ENCODE results near the gene FBLN1.

DNA sequence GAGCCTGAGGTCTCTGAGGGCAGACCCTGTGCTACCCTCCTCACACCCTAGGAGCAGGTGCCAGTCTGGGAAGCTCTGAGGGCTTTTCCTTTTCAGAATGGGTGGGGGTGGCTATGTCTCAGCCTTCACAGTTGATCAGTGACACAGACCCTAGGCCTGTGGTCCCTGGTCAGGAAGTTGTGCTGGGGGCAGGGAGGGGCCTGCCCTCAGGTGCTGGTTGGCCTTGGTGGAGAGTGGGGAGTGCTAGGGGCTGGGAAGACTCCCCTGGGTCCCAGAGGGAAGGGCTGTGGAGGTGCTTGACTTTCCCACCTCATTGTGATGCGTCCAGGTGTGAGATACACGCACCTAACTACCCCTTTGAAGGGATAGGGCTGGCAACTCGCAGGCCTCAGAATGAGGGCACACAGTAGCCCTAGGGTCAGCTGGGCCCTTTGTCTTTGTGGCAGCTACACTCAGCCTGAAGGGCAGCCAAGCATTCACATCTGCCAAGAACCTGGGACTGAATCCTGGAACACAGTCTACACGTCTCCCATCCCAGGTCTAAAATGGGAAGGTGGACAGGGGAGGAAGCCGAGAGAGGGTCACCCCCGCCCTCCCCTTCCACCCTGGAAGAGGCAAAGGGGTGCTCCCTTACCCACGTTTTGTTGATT lies 137.7 kb downstream of the FBLN1 start:
- TF ChIP-seq, protein P1, sequence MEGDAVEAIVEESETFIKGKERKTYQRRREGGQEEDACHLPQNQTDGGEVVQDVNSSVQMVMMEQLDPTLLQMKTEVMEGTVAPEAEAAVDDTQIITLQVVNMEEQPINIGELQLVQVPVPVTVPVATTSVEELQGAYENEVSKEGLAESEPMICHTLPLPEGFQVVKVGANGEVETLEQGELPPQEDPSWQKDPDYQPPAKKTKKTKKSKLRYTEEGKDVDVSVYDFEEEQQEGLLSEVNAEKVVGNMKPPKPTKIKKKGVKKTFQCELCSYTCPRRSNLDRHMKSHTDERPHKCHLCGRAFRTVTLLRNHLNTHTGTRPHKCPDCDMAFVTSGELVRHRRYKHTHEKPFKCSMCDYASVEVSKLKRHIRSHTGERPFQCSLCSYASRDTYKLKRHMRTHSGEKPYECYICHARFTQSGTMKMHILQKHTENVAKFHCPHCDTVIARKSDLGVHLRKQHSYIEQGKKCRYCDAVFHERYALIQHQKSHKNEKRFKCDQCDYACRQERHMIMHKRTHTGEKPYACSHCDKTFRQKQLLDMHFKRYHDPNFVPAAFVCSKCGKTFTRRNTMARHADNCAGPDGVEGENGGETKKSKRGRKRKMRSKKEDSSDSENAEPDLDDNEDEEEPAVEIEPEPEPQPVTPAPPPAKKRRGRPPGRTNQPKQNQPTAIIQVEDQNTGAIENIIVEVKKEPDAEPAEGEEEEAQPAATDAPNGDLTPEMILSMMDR (CRISPR knock-in tag; IDR thresholded peaks at IDR 0.05) = no peak
- TF ChIP-seq CEBPB (IDR thresholded peaks at IDR 0.05; ENCODE audit: borderline replicate concordance, low read depth, low read length) (no peak), REL (CRISPR knock-in tag; conservative IDR thresholded peaks at IDR 0.05) (no peak), SP1 (IDR thresholded peaks at IDR 0.05) (no peak), SP1 (CRISPR knock-in tag; IDR thresholded peaks at IDR 0.05) (no peak), ZNF234 (CRISPR knock-in tag; conservative IDR thresholded peaks at IDR 0.05) (no peak), FOXK2 (IDR thresholded peaks at IDR 0.05) (no peak), ELF1 (CRISPR knock-in tag; IDR thresholded peaks at IDR 0.05) (no peak), NBN (conservative IDR thresholded peaks at IDR 0.05) (no peak), HDAC1 (CRISPR knock-in tag; IDR thresholded peaks at IDR 0.05) (no peak), ZNF510 (CRISPR knock-in tag; IDR thresholded peaks at IDR 0.05; ENCODE audit: low read depth) (no peak), BRCA1 (CRISPR knock-in tag; IDR thresholded peaks at IDR 0.05) (no peak), GABPA (IDR thresholded peaks at IDR 0.05; ENCODE audit: low read depth, low read length) (no peak), GABPA (CRISPR knock-in tag; IDR thresholded peaks at IDR 0.05; ENCODE audit: low read depth) (no peak), ZNF557 (CRISPR knock-in tag; IDR thresholded peaks at IDR 0.05) (no peak)

All from HepG2 (cell line).